GM18951 (cell line): Measurements from ENCODE around the gene NUDT8.
"Not testable (repeated sequence)": the region's sequence is repeated elsewhere in the genome, so short reads cannot be mapped to it uniquely, and the experiment has no call there.

Experiments used
- POLR2A ChIP-seq: IDR thresholded peaks from 4 replicates; pipeline ENCODE4 v1.6.1; 2011; ENCODE audit warnings: mild to moderate bottlenecking; ENCODE audit not compliant: insufficient read length, insufficient read depth; ENCODE audit errors: extremely low read depth
- in situ Hi-C: fragments of 300-500 bp; cut with MboI; formaldehyde crosslinking; loops from one replicate; pipeline ENCODE4 v1.12.0; 2022; ENCODE audit warnings: low sequenced_read_pairs, mixed read lengths, inconsistent platforms; ENCODE audit not compliant: unreplicated experiment

NUDT8 gene

DNA sequence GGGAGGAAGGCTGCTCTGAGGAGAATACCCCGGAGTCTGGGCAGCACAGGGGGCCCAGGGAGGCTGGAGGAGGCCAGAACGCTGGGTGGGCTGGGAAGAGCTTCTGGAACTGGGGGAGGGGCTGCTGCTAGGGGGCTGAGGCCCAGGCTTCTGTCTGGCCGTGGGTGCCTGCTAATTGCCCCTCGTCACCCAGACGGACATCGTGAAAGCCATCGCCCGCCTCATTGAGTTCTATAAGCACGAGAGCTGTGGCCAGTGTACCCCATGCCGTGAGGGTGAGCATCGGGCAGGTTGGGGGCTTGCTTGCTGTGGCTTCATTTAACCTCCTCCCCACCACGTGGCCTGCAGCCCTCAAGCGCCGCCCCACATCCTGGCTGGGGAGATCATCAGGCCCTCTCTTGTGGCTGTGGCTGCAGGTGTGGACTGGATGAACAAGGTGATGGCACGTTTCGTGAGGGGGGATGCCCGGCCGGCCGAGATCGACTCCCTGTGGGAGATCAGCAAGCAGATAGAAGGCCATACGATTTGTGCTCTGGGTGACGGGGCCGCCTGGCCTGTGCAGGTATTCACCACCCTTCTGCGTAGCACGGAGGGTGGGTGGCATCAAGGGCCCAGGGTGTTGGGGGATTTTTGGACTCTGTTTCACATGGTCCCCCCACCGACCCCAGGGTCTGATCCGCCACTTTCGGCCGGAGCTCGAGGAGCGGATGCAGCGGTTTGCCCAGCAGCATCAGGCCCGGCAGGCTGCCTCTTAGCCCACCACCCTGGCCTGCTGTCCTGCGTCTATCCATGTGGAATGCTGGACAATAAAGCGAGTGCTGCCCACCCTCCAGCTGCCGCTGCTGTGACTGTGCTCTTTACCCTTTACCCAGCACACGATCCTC, 17.8 kb downstream of the NUDT8 start:
- no peak for TF ChIP-seq POLR2A
- in situ Hi-C loops: no loop called here

DNA sequence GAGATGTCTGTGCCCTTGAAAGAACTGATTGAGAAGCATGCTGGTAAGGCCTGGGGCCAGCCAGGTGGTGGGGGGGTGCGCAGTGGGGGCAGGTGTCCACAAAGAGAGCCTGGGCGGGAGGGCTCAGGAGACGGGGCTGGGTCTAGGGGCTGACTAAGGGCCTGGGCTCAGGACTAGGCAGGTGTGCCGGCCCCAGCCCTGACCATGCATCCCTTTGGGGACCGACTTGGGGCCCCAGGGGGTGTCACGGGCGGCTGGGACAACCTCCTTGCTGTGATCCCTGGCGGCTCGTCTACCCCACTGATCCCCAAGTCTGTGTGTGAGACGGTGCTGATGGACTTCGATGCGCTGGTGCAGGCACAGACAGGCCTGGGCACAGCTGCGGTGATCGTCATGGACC, 18.6 kb downstream of the NUDT8 start:
- TF ChIP-seq POLR2A: no peak
- in situ Hi-C loops: no loop called here

DNA sequence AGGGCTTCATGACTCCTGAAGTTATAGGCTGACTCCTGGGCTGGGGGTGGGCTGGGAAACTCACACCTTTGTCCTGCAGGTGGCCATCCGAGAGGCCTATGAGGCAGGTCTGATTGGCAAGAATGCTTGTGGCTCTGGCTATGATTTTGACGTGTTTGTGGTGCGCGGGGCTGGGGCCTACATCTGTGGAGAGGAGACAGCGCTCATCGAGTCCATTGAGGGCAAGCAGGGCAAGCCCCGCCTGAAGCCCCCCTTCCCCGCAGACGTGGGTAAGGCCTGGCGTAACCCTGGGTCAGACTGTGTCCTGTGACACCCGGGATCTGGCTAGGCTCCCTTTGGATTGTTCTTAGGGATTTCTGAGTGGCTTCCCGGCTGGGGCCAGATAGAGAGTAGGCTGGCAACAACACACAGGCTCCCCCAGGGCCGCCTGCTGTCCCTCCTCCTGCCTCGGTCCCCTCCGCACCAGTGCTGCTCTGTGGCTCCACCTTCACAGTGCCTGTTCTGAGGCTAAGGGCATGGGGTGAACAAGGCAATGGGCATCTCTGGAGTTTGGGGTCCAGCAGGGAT, 19.4 kb downstream of the NUDT8 start:
- in situ Hi-C loops: no loop called here
- no peak for TF ChIP-seq POLR2A

DNA sequence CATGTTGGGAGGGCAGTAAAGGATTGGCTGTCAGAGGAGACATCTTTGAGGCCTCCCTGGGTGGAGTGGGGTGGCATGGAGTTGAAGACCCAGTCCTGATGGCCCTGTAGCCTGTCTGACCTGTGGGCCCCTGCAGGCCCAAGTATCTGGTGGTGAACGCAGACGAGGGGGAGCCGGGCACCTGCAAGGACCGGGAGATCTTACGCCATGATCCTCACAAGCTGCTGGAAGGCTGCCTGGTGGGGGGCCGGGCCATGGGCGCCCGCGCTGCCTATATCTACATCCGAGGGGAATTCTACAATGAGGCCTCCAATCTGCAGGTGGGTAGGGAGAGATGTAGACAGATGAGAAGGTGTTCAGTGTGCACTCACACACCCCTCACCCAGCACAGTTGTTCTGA, 20.4 kb downstream of the NUDT8 start:
- in situ Hi-C loops: no loop called here
- TF ChIP-seq POLR2A: no peak

DNA sequence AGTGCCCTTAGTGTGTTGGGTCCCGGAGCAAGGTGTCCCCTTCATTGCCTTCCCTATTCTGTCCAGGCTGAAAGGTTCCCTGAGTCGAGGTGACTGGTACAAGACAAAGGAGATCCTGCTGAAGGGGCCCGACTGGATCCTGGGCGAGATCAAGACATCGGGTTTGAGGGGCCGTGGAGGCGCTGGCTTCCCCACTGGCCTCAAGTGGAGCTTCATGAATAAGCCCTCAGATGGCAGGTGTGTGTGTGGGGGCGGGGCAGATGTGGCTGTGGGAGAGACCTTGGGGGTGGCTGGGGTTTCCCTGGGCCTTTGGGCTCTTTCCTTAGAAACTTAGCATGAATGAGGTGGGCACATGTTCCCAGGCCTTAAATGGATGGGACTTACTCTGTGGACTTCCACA, 21.3 kb downstream of the NUDT8 start:
- TF ChIP-seq POLR2A: no peak
- in situ Hi-C loops: no loop called here

DNA sequence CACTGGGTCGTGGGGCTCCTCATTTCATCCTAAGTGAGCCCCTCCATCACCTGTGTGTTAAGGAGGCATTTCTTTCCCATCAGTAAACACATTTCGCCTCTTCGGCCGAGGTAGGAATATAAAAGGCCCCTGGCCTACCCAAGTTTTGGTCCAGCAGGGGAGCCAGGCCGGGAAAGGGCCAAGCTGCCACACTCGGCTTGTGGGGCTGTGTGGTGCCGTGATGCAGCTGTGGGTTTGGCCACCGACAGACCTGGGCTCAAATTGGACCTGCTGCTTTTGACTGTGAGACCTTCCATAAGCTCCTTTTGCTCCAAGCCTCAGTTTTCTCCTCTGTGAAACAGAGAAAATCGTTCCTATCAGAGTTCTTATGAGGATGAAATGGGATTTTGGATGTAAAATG, 22.2 kb downstream of the NUDT8 start:
- no peak for TF ChIP-seq POLR2A

DNA sequence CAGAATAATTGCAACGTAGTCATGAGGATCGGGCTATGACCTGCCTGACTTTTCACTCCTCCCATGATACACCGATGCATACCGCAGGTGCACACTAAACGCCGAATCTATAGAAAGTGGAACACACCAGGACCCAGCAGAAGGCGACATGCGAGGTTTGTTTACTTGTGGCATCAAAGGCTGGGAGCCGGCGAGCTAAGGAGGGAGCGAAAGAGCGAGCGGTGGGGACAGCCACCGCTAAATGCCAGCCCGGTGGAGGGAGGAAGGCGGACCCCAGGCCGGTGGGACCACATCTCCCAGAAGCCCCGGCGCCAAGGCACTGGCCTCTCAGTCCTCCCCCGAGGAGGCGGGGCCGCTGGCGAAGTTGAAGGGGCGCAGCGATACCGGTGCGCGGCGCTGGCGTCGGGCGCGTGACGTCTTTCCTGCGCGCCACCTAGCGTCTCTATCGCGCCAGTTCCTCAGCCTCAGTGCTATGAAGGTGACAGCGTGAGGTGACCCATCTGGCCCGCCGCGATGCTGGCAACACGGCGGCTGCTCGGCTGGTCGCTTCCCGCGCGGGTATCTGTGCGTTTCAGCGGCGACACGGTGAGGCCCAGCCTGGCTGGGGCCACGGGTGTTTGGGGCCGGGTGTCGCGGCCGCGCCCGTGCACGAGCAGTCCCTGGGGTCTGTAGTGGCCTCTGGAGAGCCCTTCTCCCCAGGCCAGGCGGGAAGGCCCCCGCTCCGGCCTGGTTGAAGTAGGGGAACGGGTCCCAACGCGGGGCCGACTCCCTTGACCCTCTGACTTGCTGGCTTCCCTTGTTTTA, 23.0 kb downstream of the NUDT8 start, which contains the start of gene NDUFV1:
Gene NDUFV1, plus strand, starts transcription at position 445 of the 804 bp plus-strand sequence. Its CDS starts 69 bp downstream, at position 514.
- in situ Hi-C loops: no loop called here
- peak; percentile 81 for TF ChIP-seq POLR2A

More for the DNA sequence above, 22.2 kb downstream of the NUDT8 start:
- in situ Hi-C loops: no loop called here

DNA sequence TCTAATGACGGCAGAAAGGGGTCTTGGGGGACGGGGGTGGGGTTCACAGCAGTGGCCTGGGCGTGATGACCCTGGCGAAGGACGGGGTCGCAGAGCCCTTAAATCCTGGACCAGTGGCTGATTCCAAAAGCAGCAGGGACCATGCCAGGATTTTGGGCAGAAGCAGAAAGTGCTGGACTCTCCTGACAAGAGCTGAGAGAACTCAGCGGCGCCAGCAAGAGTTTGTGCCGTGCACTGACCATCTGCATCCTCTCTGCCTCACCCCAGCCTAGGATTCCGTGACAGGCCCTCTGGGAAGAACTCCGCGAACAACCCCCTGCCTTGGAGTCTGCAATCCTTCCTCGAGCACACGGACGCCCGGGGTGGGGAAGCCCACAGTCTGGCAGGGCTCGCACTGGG, 23.6 kb downstream of the NUDT8 start:
- in situ Hi-C loops: no loop called here
- TF ChIP-seq POLR2A: no peak

DNA sequence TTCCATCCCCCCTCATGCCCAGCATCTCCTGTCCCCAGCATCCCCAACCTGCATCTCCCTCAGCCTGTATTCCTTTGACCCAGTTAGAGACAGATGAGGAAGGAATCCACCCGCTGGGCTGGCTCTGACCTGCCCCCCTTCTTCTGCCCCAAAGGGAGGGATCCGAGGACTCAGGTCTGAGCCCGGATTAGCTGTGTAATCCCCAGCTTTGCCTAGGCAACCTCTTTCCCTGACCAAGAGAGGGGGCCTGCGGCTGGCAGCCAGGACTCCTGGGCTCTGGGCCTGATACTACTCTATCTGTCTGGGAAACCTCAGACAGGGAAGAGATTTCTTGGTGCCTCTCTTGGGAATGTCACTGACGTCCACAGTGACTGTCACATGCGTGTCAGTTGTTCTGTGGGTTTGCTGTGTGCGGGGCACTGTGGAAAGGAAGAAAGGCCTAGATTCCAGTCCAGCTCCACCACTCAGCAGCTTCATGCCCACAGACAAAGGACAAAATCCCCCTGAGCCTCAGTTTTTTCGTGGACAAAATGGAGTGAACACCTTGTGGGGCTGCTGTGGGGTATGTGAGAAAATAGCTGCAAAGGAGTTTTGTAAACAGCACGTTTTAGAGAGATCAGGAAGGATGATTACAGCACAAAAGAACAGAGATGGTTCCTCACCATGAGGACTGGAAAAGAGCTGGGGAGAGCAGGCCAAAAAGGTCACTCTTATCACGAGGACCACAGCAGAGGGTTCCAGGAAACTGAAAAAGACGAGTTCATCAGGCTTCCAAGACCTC, 24.3 kb downstream of the NUDT8 start:
- in situ Hi-C loops: no loop called here

DNA sequence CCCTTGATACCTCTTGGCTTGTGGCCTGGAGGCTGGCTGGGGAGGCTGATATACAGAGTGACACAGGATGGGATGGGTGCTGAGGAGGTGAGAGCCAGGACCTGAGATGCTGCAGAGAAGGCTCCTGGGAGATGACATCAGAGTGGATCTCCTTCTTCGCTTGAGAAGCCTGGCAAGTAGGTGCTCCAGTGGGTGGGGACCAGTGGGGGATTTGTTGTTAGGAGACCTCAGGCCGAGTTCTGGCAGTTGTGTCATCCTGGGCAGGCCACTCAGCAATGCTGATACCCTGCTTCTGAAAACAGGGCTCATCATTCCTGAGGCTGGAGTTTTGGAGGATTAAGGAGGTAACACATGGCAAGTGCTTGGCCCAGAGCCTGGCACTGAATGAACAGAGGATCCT, 24.9 kb downstream of the NUDT8 start:
- in situ Hi-C loops: no loop called here
- no peak for TF ChIP-seq POLR2A

More for the DNA sequence above, 24.3 kb downstream of the NUDT8 start:
- no peak for TF ChIP-seq POLR2A

DNA sequence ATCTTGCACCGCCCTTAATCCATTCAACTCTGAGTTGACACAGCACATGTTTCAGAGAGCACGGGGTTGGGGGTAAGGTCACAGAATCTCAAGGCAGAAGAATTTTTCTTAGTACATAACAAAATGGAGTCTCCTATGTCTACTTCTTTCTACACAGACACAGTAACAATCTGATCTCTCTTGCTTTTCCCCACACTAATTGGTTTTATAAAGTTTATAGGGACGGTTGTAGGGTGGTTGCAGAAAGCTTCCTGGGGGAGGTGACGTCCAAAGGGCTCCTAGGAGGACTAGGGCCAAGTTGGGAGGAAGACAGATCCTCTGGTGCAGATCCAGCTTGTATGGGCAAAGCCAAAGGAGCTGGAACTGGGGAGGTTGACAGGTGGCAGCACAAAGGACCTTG, 25.6 kb downstream of the NUDT8 start:
- in situ Hi-C loops: not testable (repeated sequence)

DNA sequence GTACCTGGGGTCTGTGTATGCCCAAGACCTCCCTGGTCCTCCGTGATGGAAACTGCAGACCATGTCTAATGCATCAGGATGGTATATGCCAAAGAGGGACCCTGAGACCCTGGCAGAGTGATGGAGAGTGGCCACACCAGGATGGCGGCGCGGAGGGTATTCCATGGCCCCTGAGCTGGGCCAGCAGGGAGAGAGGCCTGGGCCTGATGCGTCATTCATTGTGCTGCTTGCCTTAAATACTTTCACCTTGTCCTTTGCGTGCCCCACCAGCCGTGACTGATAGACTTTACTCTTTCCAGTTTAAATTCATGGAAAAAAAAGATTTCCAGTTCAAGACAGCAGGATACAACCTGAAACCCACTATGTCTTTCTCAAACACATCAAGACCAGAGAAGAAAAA, 28.6 kb downstream of the NUDT8 start:
- TF ChIP-seq POLR2A: no peak
- in situ Hi-C loops: no loop called here
